Fibroblast of lung (primary cell): ENCODE results near the gene TRIM73.
"Not testable (repeated sequence)": the region's sequence is repeated elsewhere in the genome, so short reads cannot be mapped to it uniquely, and the experiment has no call there.

Experiments
- EZH2 ChIP-seq: IDR thresholded peaks from 2 replicates; pipeline ENCODE4 v1.5.1; 2012; ENCODE audit warnings: low read length, control low read depth, mild to moderate bottlenecking; ENCODE audit errors: missing control alignments
- TF ChIP-seq, protein P1 (sequence below), 2 donors: IDR thresholded peaks in 1 of 2; conservative IDR thresholded peaks in 1 of 2; 1 replicate in 1 of 2; 2 replicates in 1 of 2; pipeline ENCODE4 v1.5.1; 2011 to 2012; ENCODE audit warnings: low read length in 2 of 2, control low read depth in 1 of 2, inconsistent platforms in 1 of 2, low read depth in 1 of 2, mild to moderate bottlenecking in 1 of 2

DNA sequence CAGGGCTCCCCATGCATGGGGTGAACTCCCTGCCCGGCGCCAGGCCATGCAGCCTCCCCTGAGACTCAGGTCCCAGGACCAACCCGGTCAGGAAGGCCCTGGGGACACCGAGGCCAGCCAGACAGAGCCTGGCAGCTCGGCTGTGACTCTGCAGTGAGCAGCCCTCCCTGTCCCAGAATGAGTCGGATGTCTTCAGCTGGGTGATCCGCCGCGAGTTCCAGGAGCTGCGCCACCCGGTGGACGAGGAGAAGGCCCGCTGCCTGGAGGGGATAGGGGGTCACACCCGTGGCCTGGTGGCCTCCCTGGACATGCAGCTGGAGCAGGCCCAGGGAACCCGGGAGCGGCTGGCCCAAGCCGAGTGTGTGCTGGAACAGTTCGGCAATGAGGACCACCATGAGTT lies 9.2 kb downstream of the TRIM73 start:
- TF ChIP-seq, protein P1, sequence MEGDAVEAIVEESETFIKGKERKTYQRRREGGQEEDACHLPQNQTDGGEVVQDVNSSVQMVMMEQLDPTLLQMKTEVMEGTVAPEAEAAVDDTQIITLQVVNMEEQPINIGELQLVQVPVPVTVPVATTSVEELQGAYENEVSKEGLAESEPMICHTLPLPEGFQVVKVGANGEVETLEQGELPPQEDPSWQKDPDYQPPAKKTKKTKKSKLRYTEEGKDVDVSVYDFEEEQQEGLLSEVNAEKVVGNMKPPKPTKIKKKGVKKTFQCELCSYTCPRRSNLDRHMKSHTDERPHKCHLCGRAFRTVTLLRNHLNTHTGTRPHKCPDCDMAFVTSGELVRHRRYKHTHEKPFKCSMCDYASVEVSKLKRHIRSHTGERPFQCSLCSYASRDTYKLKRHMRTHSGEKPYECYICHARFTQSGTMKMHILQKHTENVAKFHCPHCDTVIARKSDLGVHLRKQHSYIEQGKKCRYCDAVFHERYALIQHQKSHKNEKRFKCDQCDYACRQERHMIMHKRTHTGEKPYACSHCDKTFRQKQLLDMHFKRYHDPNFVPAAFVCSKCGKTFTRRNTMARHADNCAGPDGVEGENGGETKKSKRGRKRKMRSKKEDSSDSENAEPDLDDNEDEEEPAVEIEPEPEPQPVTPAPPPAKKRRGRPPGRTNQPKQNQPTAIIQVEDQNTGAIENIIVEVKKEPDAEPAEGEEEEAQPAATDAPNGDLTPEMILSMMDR (conservative IDR thresholded peaks at IDR 0.05 in 1 of 2, IDR thresholded peaks at IDR 0.05 in 1 of 2; ENCODE audit: low read depth in 1 of 2, low read length in 2 of 2), result not testable (repeated sequence)
- not testable (repeated sequence) for TF ChIP-seq EZH2
